MG63 (cell line): ENCODE results near the gene PTBP2. TPM values are rescaled to one million over a fixed set of nuclear protein-coding genes. Genes with fewer than 3 reads are reported as not detected.
"Not testable (repeated sequence)": the region's sequence is repeated elsewhere in the genome, so short reads cannot be mapped to it uniquely, and the experiment has no call there.

Experiments
- DNase-seq: peaks from one replicate; pipeline ENCODE4 v3.0.0-alpha.2; 2020
- H3K27me3 ChIP-seq: fragments of 250-450 bp; sonication (Bioruptor Pico); 2 replicates; pipeline ENCODE4 v1.5.1; 2020; ENCODE audit warnings: mild to moderate bottlenecking, moderate library complexity
- H3K36me3 ChIP-seq: fragments of 250-450 bp; sonication (Bioruptor Pico); 2 replicates; pipeline ENCODE4 v1.5.1; 2020; ENCODE audit warnings: mild to moderate bottlenecking, moderate library complexity
- H3K4me3 ChIP-seq: fragments of 250-450 bp; sonication (Bioruptor Pico); 2 replicates; pipeline ENCODE4 v1.5.1; 2020; ENCODE audit warnings: mild to moderate bottlenecking, moderate library complexity
- H3K9me3 ChIP-seq: fragments of 250-450 bp; sonication (Bioruptor Pico); 2 replicates; pipeline ENCODE4 v1.5.1; 2020; ENCODE audit warnings: mild to moderate bottlenecking, moderate library complexity
- total RNA-seq: library from RNA; depleted of rRNA; stranded (reverse); fragments of >200 nt; shearing (Covaris generic); gene quantifications from 2 replicates; pipeline ENCODE4 v1.2.3, GENCODE V29; 2014; ENCODE audit warnings: low replicate concordance

Gene PTBP2
- total RNA-seq, 1 experiment from 2014 or later, result 45.6 TPM

DNA sequence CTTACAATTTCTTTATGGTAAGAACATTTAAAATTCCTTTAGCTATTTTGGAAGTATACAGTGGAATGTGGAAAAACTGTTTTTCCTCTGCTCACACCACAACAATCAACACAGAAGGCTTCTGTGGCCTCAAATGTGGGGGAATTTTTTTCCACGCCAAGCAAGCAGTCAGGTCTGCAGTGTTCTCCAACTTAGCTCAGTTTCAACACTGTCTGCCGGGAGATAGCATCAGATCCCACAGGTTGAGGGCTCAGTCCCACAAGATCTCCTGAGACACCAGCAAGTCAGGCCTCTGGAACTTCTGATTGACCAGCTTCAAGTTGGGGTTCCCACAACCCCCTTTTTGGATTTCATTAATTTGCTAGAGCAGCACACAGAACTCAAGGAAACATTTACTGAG is 50.3 kb downstream of the PTBP2 start:
- H3K4me3 ChIP-seq, result no peak overlapping the region

DNA sequence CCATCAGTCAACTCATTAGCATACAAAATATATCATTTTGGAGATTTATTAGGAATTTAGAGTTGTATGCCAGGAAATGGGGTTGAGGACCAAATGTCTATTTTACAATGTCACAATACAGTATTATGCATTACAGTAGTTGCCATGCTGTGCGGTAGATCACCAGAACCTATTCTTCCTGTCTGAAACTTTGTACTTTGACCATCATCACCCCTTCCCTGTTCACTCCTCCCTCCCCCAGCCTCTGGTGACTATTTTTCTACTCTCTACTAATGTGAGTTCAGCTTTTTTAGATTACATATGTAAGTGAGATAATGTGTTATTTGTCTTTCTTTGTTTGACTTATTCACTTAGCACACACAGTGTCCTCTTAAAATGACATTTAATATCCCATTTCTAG is 50.8 kb downstream of the PTBP2 start:
- no peaks in the 10 kb centered on the region for H3K9me3 ChIP-seq
- H3K27me3 ChIP-seq, result no peaks in the 10 kb centered on the region
- DNase-seq, result no peak
- H3K36me3 ChIP-seq, result peaks cover 37% of the 10 kb centered on the region
- no peak overlapping the region for H3K4me3 ChIP-seq

More for the DNA sequence above, 50.3 kb downstream of the PTBP2 start:
- Histone ChIP-seq H3K36me3 (peaks cover 33% of the 10 kb centered on the region), H3K27me3 (no peaks in the 10 kb centered on the region), H3K9me3 (no peaks in the 10 kb centered on the region)
- no peak for DNase-seq

DNA sequence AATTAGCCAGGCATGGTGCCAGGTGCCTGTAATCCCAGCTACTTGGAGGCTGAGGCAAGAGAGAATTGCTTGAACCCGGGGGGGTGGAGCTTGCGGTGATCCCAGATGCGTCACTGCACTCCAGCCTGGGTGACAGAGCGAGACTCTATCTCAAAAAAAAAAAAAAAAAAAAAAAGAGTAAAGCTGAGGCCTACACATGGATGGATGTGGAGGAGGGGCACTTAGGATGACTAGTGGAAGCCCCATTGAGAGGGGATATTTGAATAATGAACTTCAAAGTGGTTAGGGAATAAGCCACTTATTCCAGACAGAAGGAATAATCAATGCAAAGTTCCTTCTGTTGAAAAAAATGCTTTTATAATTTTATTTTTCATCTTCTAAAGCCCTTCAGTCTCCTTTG is 51.4 kb downstream of the PTBP2 start:
- no peaks in the 10 kb centered on the region for H3K9me3 ChIP-seq
- H3K27me3 ChIP-seq, result no peaks in the 10 kb centered on the region
- H3K4me3 ChIP-seq, result no peak overlapping the region
- no peak for DNase-seq
- peaks cover 40% of the 10 kb centered on the region for H3K36me3 ChIP-seq

DNA sequence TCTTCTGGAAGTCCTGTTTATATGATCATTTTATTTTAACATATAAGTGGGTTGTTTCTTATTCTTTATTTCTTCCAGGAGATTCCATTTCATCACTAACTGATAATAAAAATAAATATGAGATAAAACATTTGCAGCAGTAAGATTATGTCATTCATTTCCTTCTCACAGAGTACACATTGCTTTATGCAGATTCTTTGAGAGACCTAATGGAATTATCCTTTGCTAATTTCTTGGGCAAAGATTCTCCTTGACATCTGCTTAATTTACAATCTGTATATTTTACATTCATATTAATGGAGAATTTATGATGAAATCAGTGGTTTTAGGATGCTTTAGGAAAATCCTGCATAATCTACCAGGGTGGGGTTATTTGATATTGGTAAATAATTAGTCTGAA is 60.6 kb downstream of the PTBP2 start:
- Histone ChIP-seq H3K4me3 (no peak overlapping the region), H3K36me3 (peaks cover 72% of the 10 kb centered on the region), H3K27me3 (no peaks in the 10 kb centered on the region), H3K9me3 (no peaks in the 10 kb centered on the region)
- DNase-seq, result no peak

DNA sequence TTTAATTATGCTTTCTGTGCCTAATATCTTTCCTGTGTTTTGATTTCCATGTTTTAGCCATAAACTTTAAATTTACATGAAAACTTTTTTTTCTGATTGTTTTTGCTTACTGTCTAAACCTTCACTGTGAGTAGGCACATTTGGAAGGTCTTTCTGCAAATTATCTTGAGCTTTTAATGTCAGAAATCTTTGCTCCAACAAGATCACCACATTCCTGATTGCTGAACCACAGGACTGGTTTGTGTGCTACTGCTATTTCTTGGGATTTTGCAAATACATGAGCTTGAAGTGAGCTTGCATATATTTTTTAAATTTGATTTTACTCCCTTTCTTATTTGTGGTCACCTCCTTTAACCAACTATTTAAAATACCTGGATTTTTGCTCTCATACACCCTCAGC is 61.3 kb downstream of the PTBP2 start:
- DNase-seq, result no peak
- Histone ChIP-seq H3K4me3 (no peak overlapping the region), H3K36me3 (peaks cover 72% of the 10 kb centered on the region), H3K27me3 (no peaks in the 10 kb centered on the region), H3K9me3 (no peaks in the 10 kb centered on the region)

DNA sequence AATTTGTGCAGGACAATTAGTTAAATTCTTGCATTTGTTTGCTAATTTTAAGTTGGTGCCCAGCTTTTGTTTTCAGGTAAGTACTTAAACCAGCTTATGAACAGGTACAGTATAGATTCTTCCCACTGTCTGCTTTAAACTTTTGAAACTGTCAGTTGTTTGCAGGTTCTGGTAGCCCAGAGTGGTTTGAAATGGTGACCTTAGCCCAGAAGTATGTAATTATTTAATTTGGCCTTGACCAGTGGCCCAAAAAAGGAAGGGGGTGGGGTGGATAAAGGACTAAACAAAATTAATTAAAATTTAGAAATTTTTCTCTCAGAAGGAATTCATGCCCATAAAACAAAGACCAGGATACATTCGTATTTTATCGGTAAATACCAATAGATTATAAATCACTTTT is 69.0 kb downstream of the PTBP2 start:
- Histone ChIP-seq H3K27me3 (no peaks in the 10 kb centered on the region), H3K36me3 (peaks cover 82% of the 10 kb centered on the region), H3K9me3 (no peaks in the 10 kb centered on the region), H3K4me3 (no peak overlapping the region)
- DNase-seq, result no peak

DNA sequence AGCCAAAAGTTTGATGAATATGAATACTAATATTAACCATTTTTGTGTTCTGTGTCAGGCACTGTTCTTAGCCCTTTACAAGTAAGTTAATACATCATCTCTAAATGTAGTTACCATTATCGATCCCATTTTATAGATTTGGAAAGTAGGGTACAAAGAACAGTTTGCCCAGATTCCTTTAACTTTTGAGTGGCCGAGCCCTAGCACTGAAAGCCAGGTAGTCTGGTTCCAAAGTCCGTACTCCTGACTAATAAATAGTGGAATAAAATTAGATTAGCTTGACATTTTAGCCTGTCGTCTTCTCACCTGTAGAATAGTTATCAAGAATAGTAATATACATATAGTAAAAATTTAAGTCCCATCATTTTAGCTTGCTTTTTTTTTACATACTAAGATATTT is 70.6 kb downstream of the PTBP2 start:
- no peak overlapping the region for H3K4me3 ChIP-seq
- H3K9me3 ChIP-seq, result no peaks in the 10 kb centered on the region
- DNase-seq, result no peak
- H3K27me3 ChIP-seq, result no peaks in the 10 kb centered on the region
- H3K36me3 ChIP-seq, result peaks cover 79% of the 10 kb centered on the region

DNA sequence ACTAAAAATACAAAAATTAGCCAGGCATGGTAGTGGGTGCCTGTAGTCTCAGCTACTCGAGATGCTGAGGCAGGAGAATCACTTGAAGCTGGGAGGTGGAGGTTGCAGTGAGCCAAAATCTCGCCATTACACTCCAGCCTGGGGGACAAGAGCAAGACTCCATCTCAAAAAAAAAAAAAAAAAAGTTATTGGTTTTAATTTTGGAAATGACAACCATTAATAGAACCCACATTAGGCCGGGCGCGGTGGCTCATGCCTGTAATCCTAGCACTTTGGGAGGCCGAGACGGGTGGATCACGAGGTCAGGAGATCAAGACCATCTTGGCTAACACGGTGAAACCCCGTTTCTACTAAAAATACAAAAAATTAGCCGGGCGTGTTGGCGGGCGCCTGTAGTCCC is 80.1 kb downstream of the PTBP2 start:
- not testable (repeated sequence) for DNase-seq, H3K27me3 ChIP-seq, H3K9me3 ChIP-seq, H3K4me3 ChIP-seq
- peaks cover 49% of the 10 kb centered on the region for H3K36me3 ChIP-seq

DNA sequence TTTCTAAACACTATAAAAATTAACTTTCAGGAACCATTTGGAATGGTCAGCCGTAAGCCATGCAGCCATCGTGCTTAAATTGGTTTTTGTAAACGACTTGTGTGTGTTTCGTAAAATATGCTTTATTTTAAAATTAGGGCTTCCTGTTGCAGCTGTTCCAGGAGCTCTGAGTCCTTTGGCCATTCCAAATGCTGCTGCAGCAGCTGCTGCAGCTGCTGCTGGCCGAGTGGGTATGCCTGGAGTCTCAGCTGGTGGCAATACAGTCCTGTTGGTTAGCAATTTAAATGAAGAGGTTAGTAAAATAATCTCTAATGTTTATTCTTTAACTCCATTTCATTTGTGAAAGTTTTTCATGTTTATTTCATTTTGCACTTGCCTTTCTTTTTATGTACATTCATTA is 83.1 kb downstream of the PTBP2 start:
- Histone ChIP-seq H3K9me3 (no peaks in the 10 kb centered on the region), H3K36me3 (peaks cover 58% of the 10 kb centered on the region), H3K27me3 (no peaks in the 10 kb centered on the region), H3K4me3 (no peak overlapping the region)
- DNase-seq, result no peak

DNA sequence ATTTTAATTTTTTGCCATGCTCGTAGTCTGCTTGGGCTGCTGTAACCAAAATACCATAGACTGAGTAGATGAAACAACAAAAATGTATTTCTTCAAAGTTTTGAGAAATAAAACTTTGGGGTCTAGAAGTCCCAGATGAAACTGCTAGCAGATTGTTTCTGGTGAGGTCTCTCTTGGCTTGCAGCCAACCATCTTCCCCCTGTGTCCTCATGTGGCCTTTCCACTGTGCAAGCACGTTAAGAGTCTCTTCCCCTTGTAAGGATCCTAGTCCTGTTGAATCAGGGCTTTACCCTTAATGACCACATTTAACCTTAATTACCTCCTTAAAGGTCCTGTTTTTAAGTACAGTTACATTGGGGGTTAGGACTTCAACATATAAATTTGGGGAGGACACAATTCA is 86.6 kb downstream of the PTBP2 start:
- H3K36me3 ChIP-seq, result peaks cover 80% of the 10 kb centered on the region
- DNase-seq, result no peak
- no peaks in the 10 kb centered on the region for H3K27me3 ChIP-seq
- no peak overlapping the region for H3K4me3 ChIP-seq
- H3K9me3 ChIP-seq, result no peaks in the 10 kb centered on the region

DNA sequence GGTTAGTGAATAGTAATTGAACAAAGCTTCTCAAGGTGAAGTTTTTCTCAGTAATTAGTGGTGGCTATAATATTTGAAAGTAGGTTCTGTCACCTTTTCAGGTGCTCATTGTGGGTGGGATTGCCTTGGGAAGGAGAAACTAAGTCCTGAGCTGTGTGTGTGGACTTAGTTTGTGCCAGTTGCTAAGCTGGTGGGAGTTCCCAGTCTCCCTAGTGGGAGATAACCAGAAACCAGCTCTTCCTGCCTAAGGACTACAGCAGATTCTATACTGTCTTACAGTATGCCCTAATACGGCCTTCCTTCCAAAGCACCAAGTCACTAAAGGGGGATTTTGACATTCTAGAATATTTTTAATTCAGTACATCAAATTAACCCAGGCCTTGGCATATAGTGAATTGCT is 94.3 kb downstream of the PTBP2 start:
- no peaks in the 10 kb centered on the region for H3K27me3 ChIP-seq
- H3K4me3 ChIP-seq, result no peak overlapping the region
- peaks cover 69% of the 10 kb centered on the region for H3K36me3 ChIP-seq
- DNase-seq, result no peak
- no peaks in the 10 kb centered on the region for H3K9me3 ChIP-seq

DNA sequence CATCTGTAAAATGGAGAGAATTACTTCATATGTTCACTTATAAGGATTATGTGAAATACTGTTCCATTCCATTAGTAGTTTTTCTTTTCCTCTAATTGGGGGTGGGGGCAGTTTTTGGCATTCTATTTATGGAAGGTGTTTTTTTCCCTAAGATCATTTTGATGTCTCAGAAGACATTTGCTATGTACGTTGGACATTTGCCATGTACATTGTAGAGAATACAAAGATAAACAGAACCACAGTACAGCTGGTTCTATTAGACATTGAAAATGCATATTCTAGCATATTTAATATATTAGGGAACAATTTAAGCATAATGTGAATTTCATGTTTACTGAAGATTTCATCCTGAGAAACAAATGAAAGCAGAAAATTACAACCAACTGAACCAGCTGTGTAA is 98.5 kb downstream of the PTBP2 start:
- Histone ChIP-seq H3K4me3 (no peak overlapping the region), H3K27me3 (no peaks in the 10 kb centered on the region), H3K9me3 (no peaks in the 10 kb centered on the region), H3K36me3 (peaks cover 65% of the 10 kb centered on the region)
- no peak for DNase-seq

DNA sequence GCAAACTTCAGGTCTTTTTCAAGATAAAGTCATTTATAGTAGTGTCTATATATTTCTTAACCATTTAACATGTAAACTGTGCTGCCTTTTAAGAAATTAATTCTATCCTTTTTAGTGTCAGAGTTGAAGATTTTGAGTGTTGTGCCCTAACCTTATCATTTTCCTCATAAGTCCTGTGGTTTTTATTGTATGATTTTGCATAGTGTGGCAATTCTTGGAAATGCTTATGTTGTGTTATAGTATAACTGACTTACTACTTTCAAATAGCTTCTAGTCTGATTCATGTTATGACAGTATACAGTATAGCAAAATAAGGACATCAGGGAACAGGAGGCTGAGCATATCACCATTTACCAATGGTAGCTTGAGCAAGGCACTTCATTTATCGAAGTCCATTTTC is 99.1 kb downstream of the PTBP2 start:
- Histone ChIP-seq H3K4me3 (no peak overlapping the region), H3K27me3 (no peaks in the 10 kb centered on the region), H3K9me3 (no peaks in the 10 kb centered on the region), H3K36me3 (peaks cover 59% of the 10 kb centered on the region)
- no peak for DNase-seq

DNA sequence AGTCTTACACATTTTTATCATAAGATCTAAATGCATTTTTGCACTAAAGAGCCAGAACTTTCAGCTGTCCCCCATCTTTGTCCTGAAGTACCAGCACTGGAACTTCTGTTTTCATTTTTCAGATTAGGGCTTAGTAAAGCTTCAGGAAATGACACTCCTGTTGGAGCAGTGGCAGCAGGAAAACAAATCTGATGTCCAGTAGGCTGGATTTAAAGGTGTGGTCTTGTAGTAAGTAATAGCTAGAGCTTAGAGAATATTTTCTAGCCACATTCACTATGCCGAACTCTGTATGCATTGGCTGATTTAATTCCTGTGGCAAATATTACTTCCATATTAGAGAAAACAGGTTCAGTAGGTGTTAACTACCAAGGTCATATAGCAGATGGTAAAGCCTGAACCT is 103.6 kb downstream of the PTBP2 start:
- no peaks in the 10 kb centered on the region for H3K27me3 ChIP-seq
- H3K36me3 ChIP-seq, result peaks cover 36% of the 10 kb centered on the region
- no peak for DNase-seq
- H3K9me3 ChIP-seq, result no peaks in the 10 kb centered on the region
- no peak overlapping the region for H3K4me3 ChIP-seq

DNA sequence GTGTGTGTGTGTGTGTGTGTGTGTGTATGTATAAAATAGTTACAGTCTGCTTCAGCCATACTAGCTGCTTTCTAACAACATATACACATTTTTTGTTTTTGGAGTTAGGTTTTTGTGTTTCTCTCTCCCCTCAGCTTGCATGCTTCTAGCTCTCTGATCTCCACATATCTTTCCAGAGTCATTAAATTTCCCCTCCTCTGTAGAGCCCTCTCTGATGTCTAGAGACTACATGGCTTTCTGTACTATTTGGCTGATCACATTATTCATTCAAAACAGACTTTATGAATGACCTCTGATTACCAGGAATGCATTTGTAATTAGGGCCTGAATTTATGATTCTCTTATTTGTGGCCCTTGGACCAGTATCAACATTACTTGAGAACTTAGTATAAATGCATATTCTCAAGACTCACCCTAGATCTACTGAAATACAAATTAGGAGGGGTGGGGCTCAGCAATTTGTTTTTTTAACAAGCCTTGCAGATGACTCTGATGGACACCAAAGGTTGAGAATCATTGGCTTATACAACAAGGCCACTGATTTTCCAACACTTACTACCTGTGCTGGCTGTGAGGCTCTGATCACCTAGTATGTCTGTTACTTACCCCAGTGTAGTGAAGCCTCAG is 104.5 kb downstream of the PTBP2 start:
- Histone ChIP-seq H3K27me3 (no peaks in the 10 kb centered on the region), H3K4me3 (no peak overlapping the region), H3K36me3 (peaks cover 29% of the 10 kb centered on the region), H3K9me3 (no peaks in the 10 kb centered on the region)
- no peak for DNase-seq

DNA sequence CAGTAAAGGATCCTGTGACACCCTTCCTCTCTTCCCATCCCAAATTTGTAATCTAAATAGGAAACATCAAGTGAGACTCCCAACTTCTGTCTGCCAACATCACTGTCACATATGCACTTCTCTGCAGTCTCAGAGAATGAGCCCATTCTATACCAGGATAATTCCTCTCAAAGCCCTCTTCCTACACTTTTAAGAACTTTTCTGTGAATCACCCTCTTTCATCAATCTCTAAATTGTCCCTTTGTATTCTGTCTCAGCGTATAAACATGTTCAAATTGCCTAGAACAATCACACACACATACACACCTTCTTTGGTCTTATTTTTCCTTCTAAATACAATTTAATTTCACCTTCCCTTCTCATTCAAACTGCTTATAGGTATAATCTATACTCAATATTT is 111.8 kb downstream of the PTBP2 start:
- DNase-seq, result no peak
- Histone ChIP-seq H3K9me3 (no peaks in the 10 kb centered on the region), H3K36me3 (no peaks in the 10 kb centered on the region; the same call in none of the 2 replicates), H3K27me3 (no peaks in the 10 kb centered on the region), H3K4me3 (no peak overlapping the region)

DNA sequence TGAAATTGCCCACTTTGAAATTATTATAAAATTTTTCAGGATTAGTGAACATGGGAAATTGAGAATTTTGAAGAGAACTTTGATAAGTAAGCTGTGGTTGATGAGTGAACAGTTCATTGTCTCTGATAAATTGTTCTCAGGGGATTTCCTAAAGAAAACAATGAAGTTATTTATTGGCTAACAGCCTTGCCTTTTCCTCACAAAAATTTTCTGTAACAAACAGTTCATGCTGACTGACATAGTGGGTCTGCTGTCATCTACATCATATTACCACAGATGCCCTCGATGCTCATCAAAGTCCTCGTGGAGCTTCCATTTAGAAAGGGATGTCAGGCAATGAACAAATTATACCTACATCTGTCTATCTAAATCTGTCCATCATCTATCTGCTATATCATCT is 113.4 kb downstream of the PTBP2 start:
- no peaks in the 10 kb centered on the region; the same call in none of the 2 replicates for H3K36me3 ChIP-seq
- no peak for DNase-seq
- no peak overlapping the region for H3K4me3 ChIP-seq
- H3K27me3 ChIP-seq, result no peaks in the 10 kb centered on the region
- no peaks in the 10 kb centered on the region for H3K9me3 ChIP-seq

DNA sequence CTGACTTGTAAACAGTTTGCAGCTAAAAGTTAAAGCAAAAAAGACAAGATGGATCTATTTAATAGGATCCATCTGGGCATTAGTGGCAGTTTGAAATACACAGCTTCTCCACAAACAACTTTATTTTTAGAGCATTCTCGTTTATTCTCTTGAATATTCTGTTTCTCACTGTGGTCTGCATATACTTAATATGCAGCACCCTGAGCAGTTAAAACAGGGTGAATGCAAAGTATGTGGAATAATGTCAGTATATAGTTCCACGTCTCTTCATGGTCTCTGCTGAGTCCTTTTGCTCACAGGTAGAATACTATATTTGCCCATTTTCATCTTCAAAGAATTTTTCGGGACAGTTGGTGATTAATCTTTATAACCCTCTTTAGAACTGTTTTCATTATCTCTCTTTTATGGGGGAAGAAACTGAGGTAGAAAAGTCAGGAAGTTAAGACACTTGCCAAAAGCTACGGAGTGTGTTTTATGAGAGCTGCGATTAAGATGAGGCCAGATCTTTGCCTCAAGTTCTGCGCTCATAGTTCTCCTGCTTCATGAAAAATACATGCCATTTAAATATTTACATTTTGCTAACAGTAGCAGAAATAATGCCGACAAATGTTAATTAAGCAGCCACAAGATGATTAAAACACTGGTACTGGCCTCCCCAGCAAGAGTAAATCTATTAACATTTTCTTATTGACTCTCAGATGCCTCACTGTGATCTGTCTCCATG is 115.6 kb downstream of the PTBP2 start:
- no peaks in the 10 kb centered on the region for H3K9me3 ChIP-seq
- no peak for DNase-seq
- H3K27me3 ChIP-seq, result no peaks in the 10 kb centered on the region
- no peaks in the 10 kb centered on the region; the same call in none of the 2 replicates for H3K36me3 ChIP-seq
- no peak overlapping the region for H3K4me3 ChIP-seq
